A673 (cell line): Measurements from ENCODE around the gene CA9. TPM values are rescaled to one million over a fixed set of nuclear protein-coding genes. Genes with fewer than 3 reads are reported as not detected.

Experiments used
- BruUV-seq: library from RNA; stranded (reverse); fragments of 400-500 nt; replicated peaks from 2 replicates; lab custom pipeline; 2021; lab: Mats Ljungman, UMichigan
- CTCF ChIA-PET: fragments of 300-600 bp; sonication (Branson Sonifier 250); formaldehyde crosslinking; loops from one replicate; lab custom pipeline; 2022; ENCODE audit warnings: antibody characterized with exemption; lab: Charles Lee
- POLR2A ChIA-PET: fragments of 300-600 bp; sonication (Branson Sonifier 250); formaldehyde crosslinking; loops from one replicate; lab custom pipeline; 2022; ENCODE audit warnings: antibody characterized with exemption; ENCODE audit not compliant: low non-redundant PET; lab: Charles Lee
- DNase-seq: peaks from one replicate; pipeline ENCODE4 v3.0.0-alpha.2; 2015; ENCODE audit warnings: low spot score
- H3K27ac ChIP-seq: fragments of 200-600 bp; sonication (generic); 2 replicates; pipeline ENCODE4 v1.5.1; 2016; ENCODE audit warnings: mixed run types, low read depth, mild to moderate bottlenecking, mixed read lengths, antibody characterized with exemption, low read length; ENCODE audit not compliant: poor library complexity, severe bottlenecking
- H3K27me3 ChIP-seq: fragments of 200-600 bp; sonication (generic); replicated peaks from 2 replicates; pipeline ENCODE4 v1.6.1; 2017; ENCODE audit warnings: mixed run types, low read depth, mild to moderate bottlenecking, mixed read lengths, antibody characterized with exemption, low read length; ENCODE audit not compliant: insufficient read depth, poor library complexity
- H3K36me3 ChIP-seq: fragments of 200-600 bp; sonication (generic); 2 replicates; pipeline ENCODE4 v1.6.1; 2016; ENCODE audit warnings: mixed run types, mild to moderate bottlenecking, mixed read lengths, antibody characterized with exemption, low read length; ENCODE audit not compliant: insufficient read depth, poor library complexity, severe bottlenecking
- H3K4me1 ChIP-seq: fragments of 200-600 bp; sonication (generic); 2 replicates; pipeline ENCODE4 v1.6.1; 2017; ENCODE audit warnings: mixed run types, mild to moderate bottlenecking, mixed read lengths, antibody characterized with exemption, low read length; ENCODE audit not compliant: insufficient read depth, poor library complexity, severe bottlenecking
- H3K4me3 ChIP-seq: fragments of 200-600 bp; sonication (generic); 2 replicates; pipeline ENCODE4 v1.5.1; 2016; ENCODE audit warnings: low read depth, mixed run types, mild to moderate bottlenecking, mixed read lengths, low read length; ENCODE audit not compliant: poor library complexity, severe bottlenecking
- H3K9me3 ChIP-seq: fragments of 200-600 bp; sonication (generic); 2 replicates; pipeline ENCODE4 v1.6.1; 2016; ENCODE audit warnings: mixed run types, low read depth, mild to moderate bottlenecking, mixed read lengths, antibody characterized with exemption, low read length; ENCODE audit not compliant: poor library complexity, severe bottlenecking
- EZH2 ChIP-seq: fragments of 200-600 bp; sonication (generic); IDR thresholded peaks from 2 replicates; pipeline ENCODE4 v1.6.1; 2017; ENCODE audit warnings: borderline replicate concordance, low read depth, mild to moderate bottlenecking, mixed read lengths, antibody characterized with exemption, low read length; ENCODE audit not compliant: poor library complexity, severe bottlenecking
- intact Hi-C: fragments of 100-400 bp; cut with micrococcal nuclease; formaldehyde crosslinking; loops from one replicate; pipeline ENCODE4 v1.10.0; 2022; ENCODE audit not compliant: unreplicated experiment
- total RNA-seq: library from RNA; stranded (reverse); gene quantifications from 2 replicates; pipeline ENCODE4 v1.2.3, GENCODE V29; 2021
- TF ChIP-seq, protein P1 (sequence below): fragments of 300-800, 200-600 bp; sonication (generic); conservative IDR thresholded peaks from 2 replicates; pipeline ENCODE4 v1.5.1; 2017; ENCODE audit warnings: low read depth, mild to moderate bottlenecking, antibody characterized with exemption, low read length, moderate library complexity, mixed read lengths

CA9 gene
- total RNA-seq, 1 experiment from 2014 or later, result 0.32 TPM

DNA sequence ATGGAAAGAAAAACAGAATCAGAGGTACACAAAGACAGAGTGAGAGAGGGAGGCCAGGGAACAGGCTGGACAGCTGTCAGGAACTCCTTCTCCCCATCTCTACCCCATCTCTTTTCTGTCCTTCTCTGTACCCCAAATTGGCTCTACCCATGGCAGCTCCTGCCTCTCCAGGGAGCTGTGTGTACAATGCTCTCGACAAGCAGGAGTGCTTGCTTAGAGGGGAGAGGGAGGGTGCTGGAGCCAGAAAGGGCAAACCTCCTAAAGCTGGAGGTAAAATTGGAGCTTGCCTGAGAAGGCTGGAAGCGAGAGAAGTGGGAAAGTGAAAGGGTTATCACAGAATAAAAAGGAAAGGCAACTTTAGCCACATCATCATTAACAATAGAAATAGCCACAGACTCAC, 9.6 kb downstream of the CA9 start:
- ChIA-PET POLR2A (no interaction called here), CTCF (no interaction called here)
- TF ChIP-seq EZH2, result no peak
- TF ChIP-seq, protein P1, sequence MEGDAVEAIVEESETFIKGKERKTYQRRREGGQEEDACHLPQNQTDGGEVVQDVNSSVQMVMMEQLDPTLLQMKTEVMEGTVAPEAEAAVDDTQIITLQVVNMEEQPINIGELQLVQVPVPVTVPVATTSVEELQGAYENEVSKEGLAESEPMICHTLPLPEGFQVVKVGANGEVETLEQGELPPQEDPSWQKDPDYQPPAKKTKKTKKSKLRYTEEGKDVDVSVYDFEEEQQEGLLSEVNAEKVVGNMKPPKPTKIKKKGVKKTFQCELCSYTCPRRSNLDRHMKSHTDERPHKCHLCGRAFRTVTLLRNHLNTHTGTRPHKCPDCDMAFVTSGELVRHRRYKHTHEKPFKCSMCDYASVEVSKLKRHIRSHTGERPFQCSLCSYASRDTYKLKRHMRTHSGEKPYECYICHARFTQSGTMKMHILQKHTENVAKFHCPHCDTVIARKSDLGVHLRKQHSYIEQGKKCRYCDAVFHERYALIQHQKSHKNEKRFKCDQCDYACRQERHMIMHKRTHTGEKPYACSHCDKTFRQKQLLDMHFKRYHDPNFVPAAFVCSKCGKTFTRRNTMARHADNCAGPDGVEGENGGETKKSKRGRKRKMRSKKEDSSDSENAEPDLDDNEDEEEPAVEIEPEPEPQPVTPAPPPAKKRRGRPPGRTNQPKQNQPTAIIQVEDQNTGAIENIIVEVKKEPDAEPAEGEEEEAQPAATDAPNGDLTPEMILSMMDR, result no peak
- Histone ChIP-seq H3K27me3 (no peaks in the 10 kb centered on the region), H3K4me1 (peaks cover 4% of the 10 kb centered on the region), H3K27ac (no peak overlapping the region), H3K36me3 (peaks cover 5% of the 10 kb centered on the region), H3K9me3 (no peaks in the 10 kb centered on the region), H3K4me3 (no peak overlapping the region)
- no TSS peak for BruUV-seq
- no peak for DNase-seq
- intact Hi-C loops, result no loop called here

DNA sequence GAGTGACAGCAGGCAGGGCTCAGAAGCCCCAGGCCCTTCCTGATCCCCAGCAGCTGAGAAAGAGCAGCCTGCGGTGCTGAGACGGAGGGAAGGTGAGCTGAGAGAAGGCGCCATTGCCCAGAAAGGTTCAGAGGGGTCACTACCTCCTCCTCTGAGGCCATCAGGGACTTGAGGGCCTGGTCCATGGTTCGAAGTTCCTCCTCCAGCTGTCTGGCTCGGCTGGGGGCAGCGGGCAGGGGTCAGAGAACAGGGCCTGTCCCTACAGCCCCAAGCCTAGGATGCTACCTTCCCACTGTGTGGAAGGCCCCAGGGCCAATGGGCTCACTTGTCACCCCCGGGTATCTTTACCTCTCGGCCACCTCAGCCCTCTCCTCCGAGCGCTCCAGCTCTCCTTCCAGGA, 11.2 kb downstream of the CA9 start:
- intact Hi-C loops, result no loop called here
- Histone ChIP-seq H3K36me3 (peaks cover 5% of the 10 kb centered on the region), H3K27ac (no peak overlapping the region), H3K4me1 (peaks cover 20% of the 10 kb centered on the region), H3K27me3 (no peaks in the 10 kb centered on the region), H3K4me3 (no peak overlapping the region), H3K9me3 (no peaks in the 10 kb centered on the region)
- TF ChIP-seq, protein P1, result no peak
- no peak for TF ChIP-seq EZH2
- ChIA-PET POLR2A (no interaction called here), CTCF (interaction anchor here (1.0 kb wide), 1 partner anchor 12 kb away, joined by 3 read pairs; no protein-coding TSS in a partner anchor)
- no peak for DNase-seq
- no TSS peak for BruUV-seq

GRCh38 chr9:35685506-35685905, 11.8 kb downstream of the CA9 start:
- no peak for DNase-seq
- no peak overlapping the region for H3K4me3 ChIP-seq
- H3K27me3 ChIP-seq, result no peaks in the 10 kb centered on the region
- no TSS peak for BruUV-seq
- H3K4me1 ChIP-seq, result peaks cover 25% of the 10 kb centered on the region
- intact Hi-C loops, result no loop called here
- peaks cover 5% of the 10 kb centered on the region for H3K36me3 ChIP-seq
- no peaks in the 10 kb centered on the region for H3K9me3 ChIP-seq
- TF ChIP-seq, protein P1, result no peak
- POLR2A ChIA-PET, result no interaction called here
- no peak overlapping the region for H3K27ac ChIP-seq
- CTCF ChIA-PET, result no interaction called here
